GM18868 (cell line): ENCODE data around the gene ZNF514.
"Not testable (repeated sequence)": the region's sequence is repeated elsewhere in the genome, so short reads cannot be mapped to it uniquely, and the experiment has no call there.

Experiments used
- ATAC-seq: cut with Tn5 transposase; IDR thresholded peaks from one replicate; pipeline ENCODE4 v1.9.1; 2021; ENCODE audit warnings: mild to moderate bottlenecking, moderate library complexity; ENCODE audit not compliant: unreplicated experiment

Gene ZNF514

DNA sequence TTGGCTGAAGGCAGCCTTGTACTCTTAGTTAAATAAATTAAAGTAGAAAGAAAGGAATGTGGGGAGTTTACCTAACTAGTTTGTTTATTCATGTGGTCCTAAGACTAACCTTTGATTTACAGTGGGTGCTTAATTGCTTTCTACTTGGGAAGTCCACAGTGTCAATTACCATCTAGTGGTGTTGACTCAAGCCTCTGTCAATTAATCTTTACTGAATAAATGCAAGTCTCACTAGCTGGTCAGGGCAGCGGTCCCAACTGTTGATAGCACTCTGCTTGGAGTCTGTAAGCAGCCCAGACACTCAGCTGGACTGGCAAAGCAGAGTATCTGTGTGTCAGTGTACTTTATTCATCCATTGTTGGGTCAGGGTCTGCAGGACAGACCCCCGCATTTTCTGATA is 15.8 kb downstream of the ZNF514 start:
- ATAC-seq: no peak

DNA sequence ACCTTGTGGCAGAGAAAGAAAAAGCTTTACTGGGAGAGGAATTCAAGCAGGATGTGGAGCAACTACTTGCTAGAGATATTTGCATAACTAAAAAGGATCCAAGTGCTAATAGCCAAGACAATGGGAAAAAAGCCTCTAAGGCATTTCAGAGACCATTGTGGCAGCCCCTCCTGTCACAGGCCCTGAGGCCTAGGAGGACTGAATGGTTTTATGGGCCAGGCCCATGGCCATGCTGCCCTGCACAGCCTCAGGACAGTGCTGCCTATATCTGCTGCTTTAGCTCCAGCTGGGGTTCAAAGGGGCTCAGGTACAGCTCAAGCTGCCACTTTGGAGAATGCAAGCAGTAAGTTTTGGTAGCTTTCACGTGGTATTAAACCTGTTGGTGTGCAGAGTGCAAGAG is 20.9 kb downstream of the ZNF514 start:
- no peak for ATAC-seq

DNA sequence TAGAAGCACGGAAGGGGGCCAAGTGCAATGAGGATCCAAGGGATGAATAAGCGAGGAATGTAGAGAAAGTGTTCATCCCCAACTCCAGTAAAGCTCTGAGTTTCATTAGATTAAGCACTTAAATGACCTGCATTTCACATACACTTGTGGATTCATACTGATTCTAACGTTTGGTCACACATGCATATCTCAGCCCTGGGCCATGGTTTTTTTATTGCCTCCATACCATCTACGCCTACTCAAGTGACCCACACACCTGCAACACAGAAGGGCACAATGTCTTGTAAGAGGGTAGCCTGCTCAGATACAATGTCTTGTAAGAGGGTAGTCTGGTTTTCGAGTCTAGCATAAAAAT is 37.5 kb downstream of the ZNF514 start:
- ATAC-seq: peak; percentile 21

DNA sequence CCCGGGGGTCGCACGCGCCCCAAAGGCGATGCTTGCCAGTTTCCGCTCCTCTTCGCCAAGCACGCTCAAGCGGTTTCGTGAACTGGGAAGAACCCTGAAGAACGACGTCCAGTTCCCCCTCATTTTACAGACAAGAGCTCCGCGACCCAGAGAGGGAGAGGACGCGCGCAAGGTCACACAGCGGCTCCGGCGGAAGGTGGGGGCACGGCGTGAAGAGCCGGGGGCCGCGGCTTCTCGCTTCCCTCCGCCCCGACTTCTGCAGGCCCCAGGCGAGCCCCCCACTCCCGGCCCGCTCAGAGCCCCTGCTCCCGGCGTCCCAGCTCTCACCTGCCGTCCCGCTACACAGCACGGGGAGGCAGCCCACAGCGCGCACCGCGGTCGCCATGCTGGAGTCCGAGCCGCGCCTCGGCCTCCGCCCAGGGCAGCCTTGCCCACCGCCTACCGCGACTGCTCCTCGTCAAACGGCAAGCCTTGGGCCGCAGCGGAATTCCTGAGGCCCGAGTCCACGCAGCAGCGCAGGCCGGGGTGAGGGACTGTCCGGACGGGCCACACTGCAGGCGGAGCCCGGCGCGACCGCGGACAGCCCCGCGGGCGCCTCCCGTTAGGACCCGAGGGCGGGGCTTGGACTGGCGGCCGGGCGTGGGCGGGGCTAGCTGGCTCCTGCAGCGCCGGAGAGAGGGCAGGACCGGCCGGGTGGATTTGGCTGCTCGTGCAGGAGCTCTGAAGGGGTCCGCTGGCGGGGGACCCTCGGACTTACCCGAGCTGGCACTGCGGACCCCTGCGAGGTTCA is 38.0 kb downstream of the ZNF514 start, which contains the start of gene MRPS5:
Gene MRPS5, minus strand, starts transcription at position 402 of the 790 bp plus-strand sequence. Its CDS starts 17 bp downstream, at position 385.
- ATAC-seq: peak; percentile 94

DNA sequence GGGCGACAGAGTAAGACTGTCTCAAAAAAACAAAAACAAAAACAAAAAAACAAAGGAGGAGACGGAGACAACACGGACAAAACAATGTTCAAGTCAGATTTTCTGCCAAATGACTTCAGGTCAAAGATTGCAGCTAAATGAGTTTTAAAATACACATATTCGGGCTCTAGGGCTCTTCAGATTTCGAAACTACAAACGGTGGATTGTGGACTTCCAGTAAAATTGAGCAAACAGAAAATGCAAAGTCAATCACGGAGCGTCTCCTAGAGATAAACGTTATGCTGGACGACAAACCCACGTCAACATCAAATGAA is 38.6 kb downstream of the ZNF514 start:
- ATAC-seq: no peak

DNA sequence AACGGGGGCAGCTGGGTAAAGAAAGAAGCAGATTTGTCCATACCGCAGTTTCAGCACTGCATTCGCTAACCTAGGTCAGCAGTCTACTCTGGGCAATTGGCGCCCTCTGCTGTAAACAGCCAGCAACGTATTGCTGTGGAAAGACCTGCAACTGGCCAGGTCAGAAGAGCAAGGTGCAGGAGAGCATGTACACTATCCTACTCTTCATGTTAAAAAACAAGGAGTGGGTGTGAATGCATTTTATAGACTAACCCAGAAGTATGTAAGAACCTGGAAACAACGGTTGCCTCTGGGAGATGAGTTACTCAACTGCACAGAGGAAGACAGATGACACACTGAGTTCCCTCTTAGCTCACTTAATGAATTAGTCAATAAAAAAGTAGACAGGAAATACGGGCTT is 44.2 kb downstream of the ZNF514 start:
- peak; percentile 95 for ATAC-seq

DNA sequence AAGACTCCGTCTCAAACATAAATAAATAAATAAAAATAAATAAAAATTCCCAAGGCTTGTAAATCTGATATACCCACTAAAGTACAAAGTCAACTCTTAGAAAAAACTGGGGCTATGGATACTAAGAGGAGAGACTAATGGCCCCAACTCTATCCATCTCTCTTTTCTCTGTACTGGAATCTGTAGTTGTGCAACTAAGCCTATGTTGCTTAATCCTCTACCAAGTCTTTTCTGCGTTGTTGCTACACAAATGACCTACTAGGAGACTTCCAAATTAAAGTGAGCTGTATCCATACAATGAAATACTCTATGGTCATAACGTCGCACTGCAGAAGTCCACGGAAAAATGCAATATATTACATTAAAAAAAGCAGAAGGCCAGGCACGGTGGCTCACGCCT is 46.2 kb downstream of the ZNF514 start:
- no peak for ATAC-seq

DNA sequence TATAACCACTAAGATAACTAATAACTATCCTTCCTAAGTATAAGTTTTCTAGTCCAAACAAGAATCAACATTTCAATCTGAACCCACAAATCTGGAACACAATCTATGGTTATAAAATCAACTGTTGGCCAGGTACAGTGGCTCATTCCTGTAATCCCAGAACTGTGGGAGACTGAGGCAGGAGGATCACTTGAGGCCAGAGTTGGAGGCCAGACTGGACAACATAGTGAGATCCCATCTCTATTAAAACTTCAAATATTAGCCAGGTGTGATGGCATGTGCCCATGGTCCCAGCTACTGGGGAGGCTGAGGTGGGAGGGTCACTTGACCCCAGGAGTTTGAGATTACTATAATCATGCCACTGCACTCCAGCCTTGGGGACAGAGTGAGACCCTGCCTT is 49.3 kb downstream of the ZNF514 start:
- ATAC-seq: no peak

DNA sequence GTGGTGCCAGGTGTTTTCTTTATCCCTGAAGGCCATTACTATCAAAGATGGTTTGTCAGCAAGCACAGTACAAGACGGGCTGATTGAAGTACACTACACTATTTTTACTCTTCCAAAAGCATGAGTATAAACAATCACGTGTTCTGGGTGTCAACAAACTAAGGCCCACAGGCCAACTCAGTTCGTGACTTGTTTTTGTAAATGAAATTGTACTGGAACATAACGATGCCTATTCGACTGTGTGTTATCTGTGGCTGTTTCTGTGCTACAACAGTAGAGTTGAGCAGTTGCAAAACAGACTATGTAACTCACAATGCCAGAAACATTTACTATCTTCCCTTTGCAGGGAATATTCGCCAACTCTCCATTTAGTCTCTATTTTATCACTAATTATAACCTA is 50.4 kb downstream of the ZNF514 start:
- ATAC-seq: no peak

DNA sequence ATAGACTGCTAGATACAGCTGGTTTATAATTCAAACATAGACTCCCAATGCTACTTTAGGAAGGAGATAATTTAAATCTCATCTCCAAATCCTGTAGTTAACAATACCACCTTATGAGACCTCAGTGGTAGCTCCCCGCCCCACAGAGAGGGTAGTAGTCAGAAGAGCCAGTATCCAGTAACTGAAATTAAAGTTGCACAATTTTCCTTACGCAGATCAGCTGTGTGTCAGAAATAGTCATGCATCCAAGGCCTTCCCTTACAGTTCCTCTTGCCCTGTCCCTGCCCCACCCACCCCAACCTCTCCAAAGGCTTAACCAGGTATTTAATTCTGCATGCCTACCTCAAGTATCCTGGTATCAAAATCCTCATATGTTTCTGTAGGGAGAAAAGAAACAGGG is 53.6 kb downstream of the ZNF514 start:
- no peak for ATAC-seq

DNA sequence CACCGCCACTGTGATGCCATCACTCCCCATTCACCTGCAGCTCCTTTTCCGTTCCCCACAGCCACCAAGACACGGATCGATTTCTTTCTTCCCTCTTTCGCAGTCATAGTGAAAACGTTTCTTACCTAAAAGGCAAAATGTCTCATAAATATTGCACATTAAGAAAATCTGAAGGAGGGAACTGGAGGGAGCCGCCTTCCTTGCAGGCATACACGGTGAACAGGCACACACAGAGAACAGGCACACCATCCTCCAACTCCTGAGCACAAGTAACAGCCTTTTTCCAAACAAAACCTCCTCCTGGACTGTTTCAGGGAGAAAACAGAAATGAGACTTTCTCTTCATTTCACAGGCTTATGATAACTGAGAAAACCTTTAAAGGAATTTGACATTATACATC is 55.0 kb downstream of the ZNF514 start:
- no peak for ATAC-seq

DNA sequence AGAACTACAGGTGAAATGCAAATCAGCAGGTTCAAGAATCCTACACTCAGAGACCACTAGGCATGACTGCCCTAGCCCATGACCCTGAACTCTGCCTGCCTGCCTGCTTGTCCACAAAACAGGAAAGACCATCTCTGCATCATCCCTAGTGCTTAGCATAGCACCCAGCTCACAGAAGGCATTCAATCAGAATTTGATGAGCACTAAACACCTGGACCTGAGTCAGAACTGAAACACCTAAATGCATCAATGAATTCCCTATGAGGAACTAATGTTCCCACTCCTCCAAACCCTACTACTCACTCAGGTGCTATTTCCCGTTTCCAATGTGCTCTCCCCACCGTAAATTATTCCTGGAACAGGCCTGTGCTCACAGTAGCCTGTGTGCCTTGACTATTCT is 59.7 kb downstream of the ZNF514 start:
- ATAC-seq: no peak

DNA sequence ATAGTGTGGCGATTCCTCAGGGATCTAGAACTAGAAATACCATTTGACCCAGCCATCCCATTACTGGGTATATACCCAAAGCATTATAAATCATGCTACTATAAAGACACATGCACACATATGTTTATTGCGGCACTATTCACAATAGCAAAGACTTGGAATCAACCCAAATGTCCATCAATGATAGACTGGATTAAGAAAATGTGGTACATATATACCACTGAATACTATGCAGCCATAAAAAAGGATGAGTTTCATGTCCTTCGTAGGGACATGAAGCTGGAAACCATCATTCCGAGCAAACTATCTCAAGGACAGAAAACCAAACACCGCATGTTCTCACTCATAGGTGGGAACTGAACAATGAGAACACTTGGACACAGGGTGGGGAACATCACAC is 61.4 kb downstream of the ZNF514 start:
- not testable (repeated sequence) for ATAC-seq
